Mesothelial cell of epicardium (in vitro differentiated cells): ENCODE measurements around the gene LTBP1. TPM values are rescaled to one million over a fixed set of nuclear protein-coding genes. Genes with fewer than 3 reads are reported as not detected.
A peak's percentile ranks its signal among the peaks of the same experiment; 100 is the strongest.

ENCODE experiments used
- DNase-seq, 2 experiments: peaks; one replicate each; pipeline ENCODE4 v3.0.0; 2021; ENCODE audit warnings: low spot score in 2 of 2; ENCODE audit not compliant: unreplicated experiment in 2 of 2
- H3K27ac Mint-ChIP-seq: 2 replicates; pipeline ENCODE4 v1.8.0; 2021; ENCODE audit warnings: mixed read lengths
- H3K27me3 Mint-ChIP-seq: 2 replicates; pipeline ENCODE4 v1.8.0; 2021; ENCODE audit warnings: low read depth, mixed read lengths
- H3K36me3 Mint-ChIP-seq: 2 replicates; pipeline ENCODE4 v1.8.0; 2021; ENCODE audit warnings: mixed read lengths
- H3K4me1 Mint-ChIP-seq: 2 replicates; pipeline ENCODE4 v1.8.0; 2021; ENCODE audit warnings: mixed read lengths
- H3K4me3 Mint-ChIP-seq: 2 replicates; pipeline ENCODE4 v1.8.0; 2021; ENCODE audit warnings: mild to moderate bottlenecking, moderate library complexity, mixed read lengths
- H3K9me3 Mint-ChIP-seq: 2 replicates; pipeline ENCODE4 v1.8.0; 2021; ENCODE audit warnings: mixed read lengths
- total RNA-seq: library from RNA; stranded (reverse); gene quantifications from 3 replicates; pipeline ENCODE4 v1.2.1, GENCODE V29; 2021
- TF ChIP-seq, protein P1 (sequence below): fragments of 200-600 bp; sonication (generic); IDR thresholded peaks from one replicate; pipeline ENCODE4 v1.5.0; 2021; ENCODE audit warnings: antibody characterized with exemption; ENCODE audit not compliant: unreplicated experiment

The LTBP1 gene
- total RNA-seq, 1 donor from 2014 or later, result 80.2 TPM

DNA sequence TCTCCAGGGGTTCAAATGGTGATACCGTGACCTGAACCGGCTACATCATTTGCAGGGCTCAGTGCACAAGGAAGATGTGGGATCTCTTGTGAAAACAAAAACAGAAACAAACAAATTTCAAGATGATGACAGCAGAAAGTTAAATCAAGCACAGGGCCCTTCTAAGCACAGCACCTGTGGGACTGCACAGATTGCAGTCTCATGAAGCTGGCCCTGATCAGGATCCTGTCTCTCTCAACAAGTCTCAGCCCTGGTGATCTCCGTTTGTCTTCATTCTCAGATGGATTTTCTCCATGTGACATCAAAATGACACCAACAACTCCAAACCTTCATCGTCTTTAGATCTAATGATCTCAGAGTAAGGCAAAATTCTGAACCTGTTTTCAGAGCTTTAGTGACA lies 39.7 kb downstream of the LTBP1 start:
- Mint-ChIP-seq H3K27ac (no peak overlapping the region), H3K27me3 (no peaks in the 10 kb centered on the region), H3K9me3 (peaks cover 29% of the 10 kb centered on the region), H3K4me1 (peaks cover 8% of the 10 kb centered on the region), H3K36me3 (peaks cover 41% of the 10 kb centered on the region), H3K4me3 (no peak overlapping the region)
- DNase-seq, result no peak
- TF ChIP-seq, protein P1, sequence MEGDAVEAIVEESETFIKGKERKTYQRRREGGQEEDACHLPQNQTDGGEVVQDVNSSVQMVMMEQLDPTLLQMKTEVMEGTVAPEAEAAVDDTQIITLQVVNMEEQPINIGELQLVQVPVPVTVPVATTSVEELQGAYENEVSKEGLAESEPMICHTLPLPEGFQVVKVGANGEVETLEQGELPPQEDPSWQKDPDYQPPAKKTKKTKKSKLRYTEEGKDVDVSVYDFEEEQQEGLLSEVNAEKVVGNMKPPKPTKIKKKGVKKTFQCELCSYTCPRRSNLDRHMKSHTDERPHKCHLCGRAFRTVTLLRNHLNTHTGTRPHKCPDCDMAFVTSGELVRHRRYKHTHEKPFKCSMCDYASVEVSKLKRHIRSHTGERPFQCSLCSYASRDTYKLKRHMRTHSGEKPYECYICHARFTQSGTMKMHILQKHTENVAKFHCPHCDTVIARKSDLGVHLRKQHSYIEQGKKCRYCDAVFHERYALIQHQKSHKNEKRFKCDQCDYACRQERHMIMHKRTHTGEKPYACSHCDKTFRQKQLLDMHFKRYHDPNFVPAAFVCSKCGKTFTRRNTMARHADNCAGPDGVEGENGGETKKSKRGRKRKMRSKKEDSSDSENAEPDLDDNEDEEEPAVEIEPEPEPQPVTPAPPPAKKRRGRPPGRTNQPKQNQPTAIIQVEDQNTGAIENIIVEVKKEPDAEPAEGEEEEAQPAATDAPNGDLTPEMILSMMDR, result no peak

DNA sequence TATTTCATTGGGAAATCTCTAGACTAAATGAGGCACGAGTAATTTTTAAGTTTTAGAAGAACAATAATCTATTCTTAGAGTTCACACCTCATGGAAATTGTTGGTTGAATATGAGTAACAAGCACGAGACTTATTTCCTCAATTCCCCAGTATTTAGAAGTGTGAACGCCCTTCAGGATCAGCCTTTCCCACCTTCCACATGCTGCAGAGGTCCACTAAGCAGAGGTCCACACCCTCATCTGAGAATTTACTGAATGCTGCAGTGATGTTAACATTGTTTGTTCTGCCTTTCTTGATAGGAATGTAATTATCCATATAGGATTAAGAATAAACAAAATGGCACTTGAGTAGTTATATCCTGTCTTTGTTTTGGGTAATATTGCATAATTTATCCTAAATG lies 41.8 kb downstream of the LTBP1 start:
- DNase-seq, result no peak
- H3K36me3 Mint-ChIP-seq, result peaks cover 24% of the 10 kb centered on the region
- no peak overlapping the region for H3K4me3 Mint-ChIP-seq
- peaks cover 28% of the 10 kb centered on the region for H3K4me1 Mint-ChIP-seq
- TF ChIP-seq, protein P1, result no peak
- H3K9me3 Mint-ChIP-seq, result peaks cover 17% of the 10 kb centered on the region
- no peaks in the 10 kb centered on the region for H3K27me3 Mint-ChIP-seq
- no peak overlapping the region for H3K27ac Mint-ChIP-seq

DNA sequence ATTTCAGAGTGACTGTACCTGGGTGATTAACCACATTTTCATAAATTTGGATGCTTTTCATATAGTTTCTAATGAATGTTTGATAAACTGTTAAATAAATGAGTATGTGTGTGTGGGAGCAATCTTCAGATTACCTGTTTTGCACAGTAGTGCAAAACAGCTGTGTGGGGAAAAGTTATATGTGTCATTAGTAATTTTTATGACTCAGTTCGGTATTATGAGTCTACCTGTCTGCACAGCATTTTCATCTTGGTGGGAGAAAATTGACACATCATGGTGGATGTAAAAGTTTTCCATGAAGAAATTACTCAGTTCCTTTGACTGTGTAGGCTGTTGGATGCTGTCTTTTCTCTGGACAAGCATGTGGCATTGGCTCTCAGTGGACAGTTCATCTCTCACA lies 43.8 kb downstream of the LTBP1 start:
- H3K4me3 Mint-ChIP-seq, result no peak overlapping the region
- no peak overlapping the region for H3K27ac Mint-ChIP-seq
- H3K9me3 Mint-ChIP-seq, result peaks cover 18% of the 10 kb centered on the region
- TF ChIP-seq, protein P1, result no peak
- DNase-seq, result no peak
- H3K27me3 Mint-ChIP-seq, result no peaks in the 10 kb centered on the region
- peaks cover 21% of the 10 kb centered on the region for H3K36me3 Mint-ChIP-seq
- H3K4me1 Mint-ChIP-seq, result peaks cover 29% of the 10 kb centered on the region

DNA sequence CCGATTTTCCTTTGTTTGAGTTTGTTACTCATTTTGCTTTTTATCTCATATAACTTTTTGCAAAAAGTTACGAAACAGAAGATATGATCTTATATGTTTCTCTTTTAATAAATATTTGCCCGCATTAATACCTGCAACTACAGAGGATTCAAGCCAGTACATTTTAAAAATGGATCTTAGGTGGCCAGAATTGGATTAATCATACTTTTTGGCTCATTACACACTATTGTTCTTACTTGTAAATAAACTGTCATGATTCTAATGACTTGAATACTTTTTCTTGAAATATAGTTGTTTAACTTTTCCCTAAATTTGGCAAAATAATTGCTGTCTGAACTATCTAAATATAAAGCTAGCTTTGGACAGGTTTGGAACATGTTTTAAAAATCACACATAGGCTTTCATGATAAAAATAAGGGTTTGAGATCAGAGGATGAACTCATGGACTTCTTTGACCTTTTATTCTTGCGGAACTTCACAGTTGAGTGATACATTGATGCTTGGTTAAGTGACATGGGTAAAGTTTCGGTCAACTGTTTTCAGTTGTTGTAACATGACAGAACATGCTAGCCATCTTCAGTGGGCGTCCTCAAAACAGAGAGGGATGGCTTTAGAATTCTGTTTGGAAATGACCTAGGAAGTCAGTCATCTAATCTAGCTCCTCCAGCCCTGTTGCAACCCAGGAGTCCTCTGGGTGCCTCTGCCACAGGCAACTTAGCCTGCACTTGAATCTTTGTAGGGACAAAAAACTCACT lies 44.5 kb downstream of the LTBP1 start:
- peaks cover 23% of the 10 kb centered on the region for H3K36me3 Mint-ChIP-seq
- H3K27ac Mint-ChIP-seq, result no peak overlapping the region
- peaks cover 23% of the 10 kb centered on the region for H3K9me3 Mint-ChIP-seq

DNA sequence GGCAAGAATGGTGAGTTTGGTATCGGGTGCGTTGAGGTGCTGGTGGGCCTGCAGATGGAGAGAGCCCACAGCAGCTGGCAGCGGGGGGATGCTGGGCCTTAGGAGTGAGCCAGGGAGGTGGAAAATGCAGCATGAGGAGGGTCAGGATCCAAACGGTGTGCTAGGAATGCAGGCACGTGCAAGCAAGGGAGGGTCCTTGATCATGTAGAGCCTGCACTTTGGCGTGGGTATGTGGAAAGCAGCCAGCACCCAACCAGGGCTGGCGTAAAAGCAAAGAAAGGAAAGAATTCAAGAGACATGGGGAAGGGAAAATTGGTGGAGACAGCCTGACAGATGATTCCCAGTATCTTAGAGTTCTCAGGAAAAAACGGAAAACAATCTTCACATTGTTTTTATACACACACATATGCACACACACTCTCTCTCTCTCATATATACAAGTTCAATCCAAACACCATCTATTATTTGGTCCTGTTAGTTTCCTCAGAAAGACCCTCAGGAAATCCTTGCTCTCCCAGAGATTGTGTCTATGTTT lies 46.3 kb downstream of the LTBP1 start:
- Mint-ChIP-seq H3K4me3 (no peak overlapping the region), H3K36me3 (peaks cover 12% of the 10 kb centered on the region), H3K4me1 (peaks cover 29% of the 10 kb centered on the region), H3K27me3 (no peaks in the 10 kb centered on the region), H3K27ac (peak overlapping the region; percentile 70), H3K9me3 (peaks cover 14% of the 10 kb centered on the region)
- TF ChIP-seq, protein P1, result no peak
- DNase-seq, result no peak

More for the DNA sequence above, 44.5 kb downstream of the LTBP1 start:
- Mint-ChIP-seq H3K4me3 (no peak overlapping the region), H3K4me1 (peaks cover 29% of the 10 kb centered on the region), H3K27me3 (no peaks in the 10 kb centered on the region)
- no peak for DNase-seq
- TF ChIP-seq, protein P1, result no peak
